Measurements from ENCODE around the gene STAT6.

GRCh38 chr12:57158186-57158585 is 47.0 kb upstream of the STAT6 start:
- TF ChIP-seq CTCF (IDR thresholded peaks at IDR 0.05; ENCODE audit: insufficient read depth, low read length, poor library complexity, severe bottlenecking), result no peak
- no peak for TF ChIP-seq EZH2phosphoT487 (conservative IDR thresholded peaks at IDR 0.05; ENCODE audit: low read length)

Measured in SU-DHL-6 (cell line).